GM18507 (cell line): Measurements from ENCODE around the gene ARHGAP28.

Source experiments
- DNase-seq: peaks from one replicate; pipeline ENCODE4 v3.0.0; 2011; ENCODE audit warnings: low read depth; ENCODE audit not compliant: insufficient read length; ENCODE audit errors: extremely low spot score
- FAIRE-seq: peaks from 2 replicates; lab custom pipeline; 2011; peaks lifted over from hg19 to GRCh38; lab: Jason Lieb, UNC

ARHGAP28 gene

GRCh38 chr18:6730416-6731221 lies 1.1 kb downstream of the ARHGAP28 start:
- DNase-seq (no peak), FAIRE-seq (no peak)

GRCh38 chr18:6731222-6731596 lies 1.7 kb downstream of the ARHGAP28 start:
- FAIRE-seq, result no peak
- DNase-seq, result no peak

DNA sequence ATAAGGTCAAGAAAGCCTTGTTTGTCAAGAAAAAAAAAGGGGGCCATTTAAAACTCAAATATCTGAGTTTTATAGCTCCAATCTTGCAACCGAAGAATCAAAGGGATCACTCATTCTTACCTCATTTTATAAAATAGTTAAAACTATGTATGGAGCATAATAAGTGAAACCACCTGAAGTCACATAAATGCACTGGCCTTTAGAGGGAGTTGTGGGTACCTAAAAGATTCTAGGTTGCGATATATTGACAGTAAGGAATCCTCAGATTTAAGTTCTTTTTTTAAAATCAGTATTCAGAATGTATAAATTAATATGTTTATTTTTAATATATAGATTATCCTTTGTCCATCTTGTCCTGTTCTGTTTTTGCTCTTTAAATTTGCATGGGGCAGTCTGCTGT lies 3.4 kb downstream of the ARHGAP28 start:
- FAIRE-seq, result no peak
- DNase-seq, result no peak

GRCh38 chr18:6733758-6734157 lies 4.2 kb downstream of the ARHGAP28 start:
- no peak for DNase-seq
- no peak for FAIRE-seq

- DNase-seq (no peak), FAIRE-seq (no peak)
These were observed 5.4 kb downstream of the ARHGAP28 start for GRCh38 chr18:6734726-6735430.

DNA sequence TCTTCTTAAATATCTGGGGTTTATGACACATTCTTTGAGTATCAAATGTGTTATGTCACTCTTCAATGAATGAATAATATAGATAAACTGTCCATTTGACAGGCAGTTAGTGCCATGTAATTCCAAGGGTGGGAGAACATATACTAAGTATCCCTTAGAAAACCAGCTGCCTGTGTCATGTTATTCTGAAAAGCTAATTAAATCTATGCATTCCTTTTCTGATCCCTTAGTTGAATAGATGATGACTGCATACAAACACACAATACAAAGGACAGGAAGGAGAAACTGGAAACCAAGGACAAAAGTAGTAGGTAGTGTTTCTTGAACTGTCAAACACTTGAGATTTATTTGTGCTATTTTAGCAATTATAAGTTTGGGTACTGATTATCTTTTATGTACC lies 8.3 kb downstream of the ARHGAP28 start:
- FAIRE-seq (no peak), DNase-seq (no peak)

- FAIRE-seq (no peak), DNase-seq (no peak)
These were observed 9.1 kb downstream of the ARHGAP28 start for GRCh38 chr18:6738622-6739021.

- no peak for FAIRE-seq
- no peak for DNase-seq
These were observed 11.7 kb downstream of the ARHGAP28 start for GRCh38 chr18:6741232-6741663.

- FAIRE-seq (no peak), DNase-seq (no peak)
These were observed 12.3 kb downstream of the ARHGAP28 start for GRCh38 chr18:6741786-6742185.

DNA sequence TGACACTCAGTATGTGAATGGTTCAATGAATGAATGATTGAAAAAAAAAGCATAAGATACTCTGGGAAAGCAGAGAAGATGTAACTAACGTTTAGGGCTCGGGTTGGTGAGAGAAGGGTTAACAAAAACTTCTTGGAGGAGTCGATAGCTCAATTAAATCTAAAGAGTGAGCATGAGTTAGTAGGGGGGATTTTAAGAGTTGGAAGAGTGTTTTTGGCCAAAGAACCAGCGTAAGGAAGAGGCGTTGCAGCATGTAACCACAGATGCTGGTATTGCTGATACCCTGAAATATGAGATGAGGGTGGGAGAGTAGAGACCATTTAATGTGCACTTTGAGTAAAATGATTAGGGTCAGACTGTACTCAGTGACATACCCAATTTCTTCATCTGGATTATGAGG lies 14.5 kb downstream of the ARHGAP28 start:
- no peak for DNase-seq
- no peak for FAIRE-seq

GRCh38 chr18:6744816-6745455 lies 15.4 kb downstream of the ARHGAP28 start:
- DNase-seq (no peak), FAIRE-seq (no peak)

GRCh38 chr18:6745504-6746031 lies 16.1 kb downstream of the ARHGAP28 start:
- FAIRE-seq, result no peak

GRCh38 chr18:6746386-6746960 lies 17.0 kb downstream of the ARHGAP28 start:
- FAIRE-seq, result no peak

More at GRCh38 chr18:6745504-6746031, 16.1 kb downstream of the ARHGAP28 start:
- no peak for DNase-seq

DNA sequence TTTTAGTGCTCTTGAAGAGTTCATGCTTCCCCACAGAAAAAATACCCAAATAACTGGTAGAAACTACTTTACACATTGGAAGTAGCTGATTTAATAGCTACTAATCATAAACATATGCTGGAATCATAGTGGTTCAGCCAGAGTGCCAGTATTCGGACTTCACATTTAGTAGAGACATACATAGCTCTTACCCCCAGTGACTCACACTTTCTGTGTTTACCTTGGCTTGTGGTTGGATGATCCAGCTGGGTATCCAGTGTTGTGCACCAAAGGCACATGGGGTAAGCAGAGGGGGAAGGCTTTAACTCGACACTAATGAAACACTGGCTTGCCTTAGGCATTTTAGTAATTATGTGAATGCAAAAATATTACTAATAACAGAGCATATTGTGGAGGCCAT lies 18.1 kb downstream of the ARHGAP28 start:
- DNase-seq, result no peak
- FAIRE-seq, result no peak

More at GRCh38 chr18:6746386-6746960, 17.0 kb downstream of the ARHGAP28 start:
- no peak for DNase-seq

GRCh38 chr18:6748241-6748640 lies 18.7 kb downstream of the ARHGAP28 start:
- no peak for FAIRE-seq
- DNase-seq, result no peak

DNA sequence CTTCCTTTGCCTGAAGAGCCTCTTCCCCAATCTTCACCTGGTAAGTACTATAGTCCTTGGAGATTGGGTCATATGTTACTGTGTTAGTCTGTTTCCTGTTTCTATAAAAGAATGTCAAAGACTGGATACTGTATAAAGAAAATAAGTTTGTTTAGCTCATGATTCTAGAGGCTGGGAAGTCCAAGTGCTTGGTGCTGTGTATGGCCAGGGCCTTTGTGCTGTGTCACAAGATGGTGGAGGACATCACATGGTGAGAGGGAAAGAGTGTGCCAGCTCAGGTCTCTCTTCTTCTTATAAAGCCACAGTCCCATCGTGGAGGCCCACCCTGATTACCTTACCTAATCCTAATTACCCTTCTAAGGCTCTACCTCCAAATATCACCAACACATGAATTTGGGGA lies 20.9 kb downstream of the ARHGAP28 start:
- DNase-seq (no peak), FAIRE-seq (no peak)

DNA sequence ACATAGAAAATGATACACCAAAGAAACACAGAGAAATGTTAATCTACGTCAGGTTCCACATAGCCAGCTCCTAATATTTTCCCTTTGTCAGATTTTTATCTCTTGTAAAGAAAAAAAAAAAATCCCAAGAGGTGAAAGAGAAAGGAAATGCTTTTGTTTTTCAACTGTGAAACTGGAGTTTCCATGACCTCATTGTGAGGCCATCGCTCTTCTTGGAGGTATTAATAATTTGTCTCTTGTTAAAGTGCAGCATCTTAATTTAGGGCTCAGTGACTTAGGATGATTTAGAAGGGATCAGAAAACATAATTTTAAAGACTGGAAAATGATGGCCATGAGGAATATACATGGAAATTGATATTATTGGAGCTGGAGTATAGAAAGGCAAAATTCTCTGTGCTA lies 21.7 kb downstream of the ARHGAP28 start:
- DNase-seq (no peak), FAIRE-seq (no peak)

- no peak for FAIRE-seq
- no peak for DNase-seq
These were observed 22.8 kb downstream of the ARHGAP28 start for GRCh38 chr18:6752202-6752860.

DNA sequence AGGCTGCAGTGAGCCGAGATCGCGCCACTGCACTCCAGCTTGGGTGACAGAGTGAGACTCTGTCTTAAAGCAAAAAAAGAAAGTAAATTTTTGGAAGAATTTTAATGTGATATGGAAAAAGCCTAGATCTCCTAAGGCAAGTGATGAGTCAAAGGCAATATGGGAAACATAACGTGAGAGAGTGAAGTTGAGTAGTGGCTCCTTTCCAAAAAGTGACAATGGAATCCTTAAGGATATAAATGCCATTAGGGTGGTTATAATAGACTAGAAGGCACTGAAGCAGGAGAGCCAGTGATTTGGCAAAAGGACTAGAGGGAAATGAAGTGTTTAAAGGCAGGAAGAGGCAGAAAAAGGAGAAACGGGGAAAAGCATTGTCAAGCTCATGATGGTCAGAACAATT lies 25.6 kb downstream of the ARHGAP28 start:
- DNase-seq (no peak), FAIRE-seq (no peak)
